K562 (cell line): ENCODE measurements around the gene CIAO2B. TPM values are rescaled to one million over a fixed set of nuclear protein-coding genes. Genes with fewer than 3 reads are reported as not detected.

Experiments used
- ARID1B ChIP-seq: fragments of 450-650 bp; IDR thresholded peaks from 2 replicates; pipeline ENCODE4 v1.6.1; 2016; ENCODE audit warnings: antibody characterized with exemption, mild to moderate bottlenecking, inconsistent platforms
- ASH1L ChIP-seq: fragments of 450-650 bp; IDR thresholded peaks from 2 replicates; pipeline ENCODE4 v1.6.1; 2018; ENCODE audit warnings: borderline replicate concordance, mild to moderate bottlenecking, low read depth; ENCODE audit not compliant: partially characterized antibody
- CEBPB ChIP-seq: fragments of 450-650 bp; IDR thresholded peaks from 2 replicates; pipeline ENCODE4 v1.6.1; 2016; ENCODE audit warnings: missing genetic modification characterization, missing compliant biosample characterization
- DIDO1 ChIP-seq: fragments of 450-650 bp; IDR thresholded peaks from 2 replicates; pipeline ENCODE4 v1.6.1; 2016; ENCODE audit warnings: low read depth, missing biosample characterization, missing genetic modification characterization
- ILF3 ChIP-seq: fragments of 450-650 bp; IDR thresholded peaks from 2 replicates; pipeline ENCODE4 v1.6.1; 2018; ENCODE audit warnings: antibody characterized with exemption, mild to moderate bottlenecking, moderate library complexity, borderline replicate concordance
- NFIX ChIP-seq: fragments of 250-450 bp; sonication (Bioruptor Pico); IDR thresholded peaks from 2 replicates; pipeline ENCODE4 v1.4.0; 2020; ENCODE audit warnings: low read depth, mild to moderate bottlenecking, moderate library complexity
- PML ChIP-seq: IDR thresholded peaks from 2 replicates; pipeline ENCODE4 v1.6.1; 2012; ENCODE audit warnings: low read length, inconsistent platforms
- RAD51 ChIP-seq: fragments of 450-650 bp; IDR thresholded peaks from 2 replicates; pipeline ENCODE4 v1.7.1; 2016; ENCODE audit warnings: low read depth, mild to moderate bottlenecking, borderline replicate concordance
- RNF2 ChIP-seq: sonication (generic); IDR thresholded peaks from 2 replicates; pipeline ENCODE4 v1.6.1; 2016
- RNF219 ChIP-seq: fragments of 250-450 bp; sonication (Bioruptor Pico); IDR thresholded peaks from 2 replicates; pipeline ENCODE4 v1.5.0; 2022; ENCODE audit warnings: mild to moderate bottlenecking
- SNIP1 ChIP-seq: fragments of 450-650 bp; IDR thresholded peaks from 2 replicates; pipeline ENCODE4 v1.7.1; 2017; ENCODE audit warnings: low read depth, mild to moderate bottlenecking
- SRSF1 ChIP-seq: fragments of 200-400 bp; formaldehyde crosslinking; IDR thresholded peaks from 2 replicates; pipeline ENCODE4 v1.6.1; 2017; ENCODE audit warnings: mild to moderate bottlenecking, low read depth, low read length, moderate library complexity
- TRIM25 ChIP-seq: fragments of 450-650 bp; IDR thresholded peaks from 2 replicates; pipeline ENCODE4 v1.7.0; 2016; ENCODE audit warnings: borderline replicate concordance
- ZBTB40 ChIP-seq, 2 experiments: fragments of 450-650 bp in 1 of 2; sonication (generic) in 1 of 2; formaldehyde crosslinking in 1 of 2; IDR thresholded peaks; 2 replicates each; pipeline versions ENCODE4 v1.7.1 to v1.9.0; 2016 to 2022; ENCODE audit warnings: inconsistent platforms in 1 of 2, mild to moderate bottlenecking in 1 of 2, missing genetic modification reagents in 1 of 2
- polyA plus RNA-seq, 8 experiments: library from polyadenylated mRNA; depleted of rRNA in 4 of 8; stranded (reverse) in 5 of 8; unstranded in 3 of 8; fragments of >200 nt; fragmentation: Nextera tagmentation in 2 of 8; fragmentation: Illumina TruSeq in 1 of 8; extraction: Ambion mirVana in 2 of 8; extraction: Trizol in 1 of 8; gene quantifications; 2 replicates each; pipeline versions ENCODE4 v1.2.1 to v1.2.3, GENCODE V29; 2011 to 2014; ENCODE audit warnings: inconsistent platforms in 1 of 8, missing spikeins in 1 of 8
- total RNA-seq, 7 experiments: library from RNA; depleted of rRNA in 6 of 7; stranded (reverse); fragments of >200 nt in 6 of 7; fragmentation: Illumina TruSeq in 2 of 7; extraction: Trizol in 2 of 7; gene quantifications; 2 replicates each; pipeline versions ENCODE4 v1.2.1 to v1.2.3, GENCODE V29; 2011 to 2021; ENCODE audit warnings: low replicate concordance in 1 of 7

The CIAO2B gene
- total and polyA plus RNA-seq, 9 of the 15 experiments (the other 6 are each of a cell fraction or from before 2014, with no cell fraction given), result 86.8 to 182 (median 113) TPM

- TF ChIP-seq ZBTB40 (IDR thresholded peaks at IDR 0.05), result no peak
- no peak for TF ChIP-seq ZBTB40 (CRISPR knock-in tag; IDR thresholded peaks at IDR 0.05)
- TF ChIP-seq SRSF1, result no peak
- peak; percentile 69; the same call in 1 of the 2 replicates for TF ChIP-seq PML
- TF ChIP-seq TRIM25, result no peak
- TF ChIP-seq CEBPB (tag), result peak; percentile 5
- TF ChIP-seq RAD51, result peak; percentile 84
- TF ChIP-seq ASH1L, result no peak
- TF ChIP-seq NFIX, result peak; percentile 69
- TF ChIP-seq ARID1B, result peak; percentile 84
- TF ChIP-seq DIDO1, result no peak
- TF ChIP-seq ILF3, result no peak
- peak; percentile 94 for TF ChIP-seq RNF2
- TF ChIP-seq RNF219 (CRISPR knock-in tag), result no peak
- TF ChIP-seq SNIP1, result no peak
Observed at GRCh38 chr16:66899945-66900710, 34.1 kb downstream of the CIAO2B start (continued).
